ENCODE measurements around the gene CDPF1. TPM values are rescaled to one million over a fixed set of nuclear protein-coding genes. Genes with fewer than 3 reads are reported as not detected.

The CDPF1 gene
- total and polyA plus RNA-seq, 2 donors from 2014 or later: 10.2 to 13.3 TPM

GRCh38 chr22:46240073-46240472 is 10.0 kb downstream of the CDPF1 start:
- H3K9me3 ChIP-seq (ENCODE audit: control insufficient read depth in 2 of 3, insufficient read depth in 1 of 3, low read length in 3 of 3): no peaks in the 10 kb centered on the region
- DNase-seq: no peak

DNA sequence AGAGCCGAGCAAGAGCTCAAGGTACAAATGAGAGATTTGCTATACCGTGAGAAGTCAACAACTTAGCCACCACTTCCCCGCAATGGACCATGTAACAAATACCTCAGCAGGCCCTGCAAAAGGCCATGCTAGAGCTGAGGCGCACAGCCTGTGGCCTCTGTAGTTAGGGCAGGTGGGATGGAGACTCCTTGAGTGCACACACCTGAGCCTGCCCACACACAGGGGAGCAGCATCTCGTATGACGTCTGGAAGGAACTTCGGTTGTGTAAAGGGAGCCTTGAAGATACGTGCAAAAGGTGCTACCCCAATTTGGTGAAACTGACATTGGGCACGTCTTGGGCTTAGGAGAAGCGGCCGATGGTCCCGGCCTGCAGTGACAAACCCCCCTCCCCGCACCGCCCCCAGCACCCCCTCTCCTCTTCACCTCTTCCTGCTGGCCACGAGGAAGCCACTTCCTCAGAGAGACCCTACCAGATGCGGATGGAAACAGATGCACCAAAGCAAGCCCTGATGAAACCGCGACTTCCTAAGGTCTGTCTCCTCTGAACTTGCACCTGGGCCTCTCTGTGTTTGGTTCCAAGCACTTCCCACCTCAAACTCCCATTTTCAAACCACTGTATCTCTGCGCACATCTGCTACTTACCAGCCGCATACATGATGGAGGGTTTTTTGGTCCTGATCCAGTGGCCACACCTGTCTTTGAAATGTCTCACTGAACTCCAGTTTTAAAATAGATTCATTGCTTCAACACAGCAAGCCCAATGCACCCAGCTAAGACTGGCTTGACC is 10.6 kb downstream of the CDPF1 start:
- H3K27ac ChIP-seq (ENCODE audit: low read depth in 2 of 2, low read length in 2 of 2): no peak overlapping the region
- TF ChIP-seq CTCF (IDR thresholded peaks at IDR 0.05; ENCODE audit: borderline replicate concordance, extremely low read depth, insufficient read depth): no peak
- H3K4me1 ChIP-seq (ENCODE audit: control insufficient read depth in 2 of 3, insufficient read depth in 2 of 3, low read depth in 1 of 3, low read length in 3 of 3): no peaks in the 10 kb centered on the region
- no peak overlapping the region for H3K9ac ChIP-seq (ENCODE audit: low read length in 3 of 3)
- FAIRE-seq (no peak), DNase-seq (no peak)
- no peaks in the 10 kb centered on the region for H3K9me3 ChIP-seq (ENCODE audit: control insufficient read depth in 2 of 3, insufficient read depth in 1 of 3, low read length in 3 of 3)
- no peak overlapping the region for H3K4me3 ChIP-seq (ENCODE audit: low read length in 3 of 3)
- peaks cover 0 to 48% (median 24%) of the 10 kb centered on the region in 3 donors for H3K36me3 ChIP-seq (ENCODE audit: control insufficient read depth in 2 of 3, insufficient read depth in 3 of 3, low read length in 3 of 3)
- H3K27me3 ChIP-seq (ENCODE audit: control insufficient read depth, insufficient read depth, low read length): no peaks in the 10 kb centered on the region
- intact Hi-C loops (cut with DNase I): no loop called here

More at GRCh38 chr22:46240073-46240472, 10.0 kb downstream of the CDPF1 start:
- H3K4me3 ChIP-seq (ENCODE audit: low read length in 3 of 3): no peak overlapping the region
- no peaks in the 10 kb centered on the region for H3K27me3 ChIP-seq (ENCODE audit: control insufficient read depth, insufficient read depth, low read length)
- no peak for TF ChIP-seq CTCF (IDR thresholded peaks at IDR 0.05; ENCODE audit: borderline replicate concordance, extremely low read depth, insufficient read depth)
- H3K36me3 ChIP-seq (ENCODE audit: control insufficient read depth in 2 of 3, insufficient read depth in 3 of 3, low read length in 3 of 3): peaks cover 0 to 42% (median 22%) of the 10 kb centered on the region in 3 donors
- no peak overlapping the region for H3K9ac ChIP-seq (ENCODE audit: low read length in 3 of 3)
- no peak for FAIRE-seq
- intact Hi-C loops (cut with DNase I): no loop called here
- H3K27ac ChIP-seq (ENCODE audit: low read depth in 2 of 2, low read length in 2 of 2): no peak overlapping the region
- H3K4me1 ChIP-seq (ENCODE audit: control insufficient read depth in 2 of 3, insufficient read depth in 2 of 3, low read depth in 1 of 3, low read length in 3 of 3): peaks cover 0 to under 1% (median 0%) of the 10 kb centered on the region in 3 donors

GRCh38 chr22:46238541-46238940 is 11.6 kb downstream of the CDPF1 start:
- Histone ChIP-seq H3K4me3 (ENCODE audit: low read length in 3 of 3) (no peak overlapping the region), H3K27ac (ENCODE audit: low read depth in 2 of 2, low read length in 2 of 2) (no peak overlapping the region), H3K9me3 (ENCODE audit: control insufficient read depth in 2 of 3, insufficient read depth in 1 of 3, low read length in 3 of 3) (no peaks in the 10 kb centered on the region), H3K27me3 (ENCODE audit: control insufficient read depth, insufficient read depth, low read length) (no peaks in the 10 kb centered on the region), H3K4me1 (ENCODE audit: control insufficient read depth in 2 of 3, insufficient read depth in 2 of 3, low read depth in 1 of 3, low read length in 3 of 3) (no peaks in the 10 kb centered on the region), H3K36me3 (ENCODE audit: control insufficient read depth in 2 of 3, insufficient read depth in 3 of 3, low read length in 3 of 3) (peaks cover 0 to 50% (median 24%) of the 10 kb centered on the region in 3 donors), H3K9ac (ENCODE audit: low read length in 3 of 3) (no peak overlapping the region)
- intact Hi-C loops (cut with DNase I): no loop called here
- FAIRE-seq: no peak
- no peak for TF ChIP-seq CTCF (IDR thresholded peaks at IDR 0.05; ENCODE audit: borderline replicate concordance, extremely low read depth, insufficient read depth)
- no peak for DNase-seq
